Effector memory CD4-positive, alpha-beta T cell (primary cell): ENCODE results near the gene FAM110C.
"Not testable (repeated sequence)": the region's sequence is repeated elsewhere in the genome, so short reads cannot be mapped to it uniquely, and the experiment has no call there.

Experiments used
- DNase-seq, 3 donors: peaks; one replicate each; pipeline ENCODE4 v3.0.0-alpha.2; 2020
- H3K27ac ChIP-seq: 2 replicates; pipeline ENCODE4 v1.7.0; 2013; ENCODE audit warnings: mild to moderate bottlenecking, low read length, moderate library complexity; ENCODE audit not compliant: insufficient read depth, poor library complexity, severe bottlenecking
- H3K27me3 ChIP-seq: replicated peaks from 2 replicates; pipeline ENCODE4 v1.7.0; 2013; ENCODE audit warnings: mild to moderate bottlenecking, low read length; ENCODE audit not compliant: insufficient read depth, control insufficient read depth, poor library complexity, severe bottlenecking
- H3K36me3 ChIP-seq: 2 replicates; pipeline ENCODE4 v1.7.0; 2013; ENCODE audit warnings: mild to moderate bottlenecking, low read length, moderate library complexity; ENCODE audit not compliant: control insufficient read depth, insufficient read depth
- H3K4me1 ChIP-seq: 2 replicates; pipeline ENCODE4 v1.7.0; 2013; ENCODE audit warnings: low read length, mild to moderate bottlenecking; ENCODE audit not compliant: control insufficient read depth, insufficient read depth, poor library complexity, severe bottlenecking
- H3K4me3 ChIP-seq: 2 replicates; pipeline ENCODE4 v1.7.0; 2013; ENCODE audit warnings: low read length, low read depth, mild to moderate bottlenecking; ENCODE audit not compliant: insufficient read depth, poor library complexity, severe bottlenecking
- H3K9me3 ChIP-seq: 2 replicates; pipeline ENCODE4 v1.7.0; 2013; ENCODE audit warnings: mild to moderate bottlenecking, low read length, moderate library complexity; ENCODE audit not compliant: control insufficient read depth

The FAM110C gene

DNA sequence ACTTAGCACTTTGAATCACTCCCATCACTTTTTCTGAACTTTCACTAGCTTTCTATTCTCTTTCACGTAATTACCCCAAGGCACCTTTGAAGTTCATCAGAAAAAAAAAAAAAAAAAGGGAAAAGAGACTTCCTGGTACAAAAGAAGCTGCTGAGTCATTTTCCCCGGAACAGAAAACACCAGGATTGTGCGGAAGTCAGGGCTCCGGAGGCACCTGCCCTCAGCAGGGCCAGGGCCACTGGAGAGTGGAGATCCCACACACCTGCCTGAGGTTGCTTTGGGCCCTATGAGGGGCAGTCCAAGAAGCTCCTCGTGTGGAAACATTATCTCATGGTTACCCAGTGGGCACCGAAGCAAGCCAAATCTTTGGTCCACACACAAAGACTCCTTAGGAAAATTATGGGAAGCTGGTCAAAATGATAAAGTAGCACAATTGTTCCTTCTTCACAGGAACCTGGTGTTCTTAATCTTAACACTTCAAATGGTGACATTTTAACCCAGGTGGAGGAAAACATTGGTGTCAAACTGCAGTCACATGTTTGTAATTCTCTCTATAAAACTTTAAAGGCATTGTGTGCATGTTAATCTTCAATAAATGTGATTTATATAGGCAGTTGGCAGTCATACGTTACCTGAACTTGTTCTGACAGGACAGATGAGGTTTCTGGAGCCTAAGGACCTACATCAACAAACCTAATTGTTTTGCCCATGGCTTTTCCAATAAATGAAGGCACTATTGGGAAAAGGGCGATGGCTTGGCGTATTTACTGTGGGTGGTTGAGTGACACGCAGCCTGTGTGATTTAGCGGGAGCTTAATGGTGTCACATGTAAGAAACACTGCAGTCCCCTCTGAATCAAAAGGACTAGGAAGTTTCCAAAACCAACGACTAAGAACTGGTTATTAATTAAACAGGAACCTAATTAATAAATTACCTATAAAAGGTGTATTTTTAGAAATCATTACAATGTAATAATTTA, 23.4 kb upstream of the FAM110C start:
- no peaks in the 10 kb centered on the region for H3K36me3 ChIP-seq
- no peak overlapping the region for H3K4me3 ChIP-seq
- H3K9me3 ChIP-seq, result no peaks in the 10 kb centered on the region
- H3K4me1 ChIP-seq, result no peaks in the 10 kb centered on the region
- no peak for DNase-seq
- H3K27me3 ChIP-seq, result no peaks in the 10 kb centered on the region
- no peak overlapping the region for H3K27ac ChIP-seq

DNA sequence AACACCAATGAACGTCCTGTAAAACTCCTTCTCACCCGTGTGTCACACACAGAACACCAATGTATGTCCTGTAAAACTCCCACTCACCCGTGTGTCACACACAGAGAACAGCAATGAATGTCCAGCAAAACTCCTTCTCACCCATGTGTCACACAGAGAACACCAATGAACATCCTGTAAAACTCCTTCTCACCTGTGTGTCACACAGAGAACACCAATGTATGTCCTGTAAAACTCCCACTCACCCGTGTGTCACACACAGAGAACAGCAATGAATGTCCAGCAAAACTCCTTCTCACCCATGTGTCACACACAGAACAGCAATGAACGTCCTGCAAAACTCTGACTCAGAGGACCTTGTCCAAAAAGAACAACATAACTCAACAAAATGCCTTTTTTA, 22.3 kb upstream of the FAM110C start:
- not testable (repeated sequence) for H3K9me3 ChIP-seq, H3K27me3 ChIP-seq, DNase-seq, H3K4me3 ChIP-seq, H3K27ac ChIP-seq, H3K36me3 ChIP-seq, H3K4me1 ChIP-seq

DNA sequence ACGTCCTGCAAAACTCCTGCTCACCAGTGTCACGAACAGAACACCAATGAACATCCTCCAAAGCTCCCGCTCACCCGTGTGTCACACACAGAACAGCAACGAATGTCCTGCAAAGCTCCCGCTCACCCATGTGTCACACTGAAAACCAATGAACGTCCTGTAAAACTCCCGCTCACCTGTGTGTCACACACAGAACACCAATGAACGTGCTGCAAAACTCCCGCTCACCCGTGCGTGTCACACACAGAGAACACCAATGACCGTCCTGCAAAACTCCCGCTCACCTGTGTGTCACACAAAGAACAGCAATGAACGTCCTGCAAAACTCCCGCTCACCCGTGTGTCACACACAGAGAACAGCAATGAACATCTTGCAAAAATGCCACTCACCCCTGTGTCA, 20.5 kb upstream of the FAM110C start:
- Histone ChIP-seq H3K9me3 (no peaks in the 10 kb centered on the region), H3K4me1 (no peaks in the 10 kb centered on the region), H3K36me3 (no peaks in the 10 kb centered on the region), H3K27me3 (no peaks in the 10 kb centered on the region), H3K4me3 (no peak overlapping the region), H3K27ac (no peak overlapping the region)
- DNase-seq, result no peak

DNA sequence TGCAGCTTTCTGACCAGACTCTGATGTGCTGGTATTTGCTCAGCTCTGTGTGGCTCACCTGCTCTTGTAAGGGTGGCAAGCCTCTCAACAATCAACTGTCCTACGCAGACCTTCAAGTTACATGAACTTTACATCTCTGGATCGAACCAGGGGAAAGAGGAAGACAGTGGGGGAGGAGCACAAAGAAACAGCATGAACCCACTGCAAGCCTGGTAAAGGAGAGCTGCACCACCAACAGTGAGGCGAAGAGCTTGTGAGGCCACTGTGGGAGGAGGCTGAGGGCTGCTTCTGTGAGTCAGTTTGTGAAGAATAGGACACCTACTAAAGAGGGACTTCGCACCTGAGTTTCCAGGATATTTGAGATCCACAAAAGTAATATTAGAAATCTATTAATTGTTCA, 18.8 kb upstream of the FAM110C start:
- no peak overlapping the region for H3K4me3 ChIP-seq
- DNase-seq, result no peak
- no peaks in the 10 kb centered on the region for H3K9me3 ChIP-seq
- no peaks in the 10 kb centered on the region for H3K36me3 ChIP-seq
- H3K4me1 ChIP-seq, result no peaks in the 10 kb centered on the region
- no peak overlapping the region for H3K27ac ChIP-seq
- H3K27me3 ChIP-seq, result no peaks in the 10 kb centered on the region

DNA sequence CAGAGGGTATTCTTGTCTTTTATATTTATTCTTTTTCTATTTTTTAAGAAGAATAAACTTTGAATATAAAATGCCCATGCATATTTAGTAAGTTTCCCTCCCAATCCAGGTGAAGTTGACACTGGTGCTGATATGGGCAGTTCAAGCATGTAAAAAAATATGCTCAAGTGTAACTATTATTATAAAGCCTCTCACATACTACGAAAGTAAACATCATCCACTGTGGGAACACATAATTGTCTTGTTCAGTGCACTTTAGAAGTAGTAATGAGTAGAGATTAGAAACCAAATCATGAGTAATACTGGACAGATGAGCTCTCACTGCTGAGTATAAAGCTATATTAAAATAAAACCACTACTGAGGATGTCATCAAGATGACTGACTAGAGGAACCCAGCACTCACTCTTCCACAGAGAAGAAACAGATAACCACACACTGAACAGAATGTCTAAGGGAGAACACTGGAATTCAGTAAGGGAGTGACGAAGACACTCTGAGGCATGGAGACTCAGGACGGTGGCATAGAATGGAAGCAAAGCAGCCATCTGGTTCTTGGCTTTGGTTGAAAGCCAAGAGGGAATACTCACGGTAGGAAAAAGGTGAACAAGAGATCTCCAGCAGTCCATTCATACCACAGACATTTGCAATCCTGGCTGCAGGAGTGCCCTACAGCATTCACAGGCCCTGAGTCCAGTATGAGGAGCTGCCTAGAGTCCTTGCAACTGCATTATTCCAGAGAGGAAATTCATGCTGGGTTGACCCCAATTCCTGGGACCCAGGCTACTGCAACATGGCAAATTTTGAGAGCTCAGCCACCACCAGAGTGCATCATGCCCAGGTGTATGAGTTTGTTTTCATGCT, 9.5 kb upstream of the FAM110C start:
- no peak for DNase-seq
- peaks cover 11% of the 10 kb centered on the region for H3K9me3 ChIP-seq
- no peak overlapping the region for H3K4me3 ChIP-seq
- no peaks in the 10 kb centered on the region for H3K4me1 ChIP-seq
- no peaks in the 10 kb centered on the region for H3K36me3 ChIP-seq
- H3K27ac ChIP-seq, result no peak overlapping the region
- no peaks in the 10 kb centered on the region for H3K27me3 ChIP-seq

DNA sequence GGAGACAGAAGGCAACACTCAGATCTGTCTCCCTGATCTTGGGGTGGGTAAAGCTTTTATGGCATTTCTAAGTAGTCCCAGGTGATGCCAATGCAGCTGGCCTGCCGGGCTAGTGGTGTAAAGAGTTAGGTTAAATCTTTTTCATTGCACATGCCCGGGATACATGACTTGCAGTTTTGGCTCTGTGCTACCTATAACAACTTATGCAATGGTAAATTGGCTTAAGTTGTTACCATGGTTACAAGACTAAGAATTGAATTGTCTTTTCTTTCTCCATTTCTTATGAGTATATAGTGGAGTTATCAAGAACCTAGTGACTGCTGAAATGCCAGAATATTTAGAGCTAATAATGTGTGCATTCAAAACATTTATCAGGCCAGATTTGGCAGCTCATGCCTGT, 5.3 kb upstream of the FAM110C start:
- DNase-seq, result no peak
- Histone ChIP-seq H3K4me1 (peaks cover 5% of the 10 kb centered on the region), H3K27me3 (peaks cover 7% of the 10 kb centered on the region), H3K27ac (no peak overlapping the region), H3K4me3 (no peak overlapping the region), H3K36me3 (no peaks in the 10 kb centered on the region), H3K9me3 (no peaks in the 10 kb centered on the region)

DNA sequence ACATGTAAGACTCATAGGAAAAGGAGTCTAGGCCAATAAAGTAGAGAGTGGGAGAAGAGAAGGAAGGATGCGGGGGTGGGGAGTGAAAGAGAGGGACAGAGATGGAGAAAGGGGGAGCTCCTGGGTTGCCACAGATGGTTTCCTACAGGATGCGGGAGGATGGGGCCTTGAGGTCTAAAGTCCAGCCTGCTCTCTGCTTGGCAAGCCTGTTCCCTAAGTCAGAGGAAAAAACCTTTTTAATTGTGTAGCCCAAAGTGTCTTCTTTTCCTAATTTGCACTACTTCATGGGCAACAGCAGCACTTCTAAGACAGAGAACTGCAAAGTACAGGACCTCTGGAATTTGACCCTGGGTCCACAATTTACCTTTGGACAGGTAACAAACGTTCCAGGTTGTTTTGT, 1.4 kb upstream of the FAM110C start:
- peaks cover 19% of the 10 kb centered on the region for H3K27me3 ChIP-seq
- peaks cover 15% of the 10 kb centered on the region for H3K4me1 ChIP-seq
- DNase-seq, result no peak
- no peaks in the 10 kb centered on the region for H3K9me3 ChIP-seq
- no peak overlapping the region for H3K27ac ChIP-seq
- no peaks in the 10 kb centered on the region for H3K36me3 ChIP-seq
- H3K4me3 ChIP-seq, result no peak overlapping the region

DNA sequence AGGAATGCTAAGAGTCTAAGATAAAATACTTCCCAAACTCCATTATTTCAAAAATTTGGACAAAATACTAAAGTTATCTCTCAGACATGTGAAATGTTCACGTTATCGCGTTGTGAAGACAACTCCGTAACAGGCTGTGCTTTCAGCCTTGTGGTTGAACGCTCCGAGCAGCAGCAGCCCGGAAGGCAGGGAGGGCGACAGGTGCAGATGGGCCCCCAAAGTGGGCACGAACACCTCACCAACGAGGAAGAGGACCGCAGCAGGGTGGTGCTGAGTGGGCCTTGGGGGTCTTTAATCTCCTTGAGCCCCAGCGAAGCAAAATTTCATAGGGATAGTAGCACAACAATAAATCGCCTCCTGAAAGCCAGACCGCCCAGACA, 1.0 kb upstream of the FAM110C start:
- H3K4me1 ChIP-seq, result peaks cover 15% of the 10 kb centered on the region

DNA sequence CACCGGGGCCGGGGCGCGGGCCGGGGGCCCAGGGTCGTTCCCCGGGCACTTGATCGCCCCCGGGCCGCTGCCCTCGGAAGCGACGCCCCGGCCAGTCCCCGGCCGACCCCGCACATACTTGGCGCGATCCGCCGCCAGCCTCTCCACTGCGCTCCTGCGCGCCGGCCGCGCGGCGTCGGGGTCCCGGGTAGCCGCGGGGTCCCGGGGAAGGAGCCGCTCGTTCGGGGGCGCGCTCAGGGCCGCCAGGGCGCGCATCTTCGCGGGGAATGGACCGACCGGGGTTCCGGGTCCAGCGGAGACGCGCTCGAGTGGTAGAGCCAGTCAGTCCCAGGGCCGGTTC, 204 bp downstream of the FAM110C start:
- no peak for DNase-seq
- Histone ChIP-seq H3K4me1 (peaks cover 15% of the 10 kb centered on the region), H3K9me3 (no peaks in the 10 kb centered on the region), H3K27me3 (peaks cover 19% of the 10 kb centered on the region), H3K36me3 (no peaks in the 10 kb centered on the region), H3K4me3 (peak overlapping the region; percentile 71), H3K27ac (no peak overlapping the region)

More for the DNA sequence above, 1.0 kb upstream of the FAM110C start:
- no peak overlapping the region for H3K27ac ChIP-seq
- peaks cover 19% of the 10 kb centered on the region for H3K27me3 ChIP-seq
- H3K36me3 ChIP-seq, result no peaks in the 10 kb centered on the region
- no peak overlapping the region for H3K4me3 ChIP-seq
- no peak for DNase-seq
- no peaks in the 10 kb centered on the region for H3K9me3 ChIP-seq
